Liver (tissue), 5 donors: Measurements from ENCODE around the gene UBE2F. TPM values are rescaled to one million over a fixed set of nuclear protein-coding genes. Genes with fewer than 3 reads are reported as not detected.

Source experiments
- polyA plus RNA-seq, 2 donors: library from polyadenylated mRNA; stranded (reverse) in 1 of 2; unstranded in 1 of 2; fragments of 200-250 nt in 1 of 2; fragments of >200 nt in 1 of 2; fragmentation: Nextera tagmentation in 1 of 2; extraction: Ambion mirVana in 1 of 2; gene quantifications; one replicate each; pipeline versions ENCODE4 v1.2.1 to v1.2.3, GENCODE V29; 2013 to 2015
- small RNA-seq: library from RNA; depleted of rRNA; stranded (forward); fragments of <200 nt; gene quantifications from one replicate; pipeline ENCODE3, GENCODE V24; 2014
- total RNA-seq, 2 donors: library from RNA; depleted of rRNA; stranded (reverse); fragments of >200 nt; gene quantifications; one replicate each; pipeline ENCODE4 v1.2.3, GENCODE V29; 2014
- donor health status: healthy.
- donor health status: healthy.
- donor health status: healthy.

The UBE2F gene
- total and polyA plus RNA-seq, 4 donors = 30.5 to 55.3 (median 32.1) TPM

Small RNA genes lying within 50 kb of the gene (small RNA-seq; reads per million reads assigned to genes)
- gene RNU6-1333P = not detected

Other genes with a start within 250 kb of the UBE2F start
- under 1 TPM; 0.09 to 0.75 TPM for gene RBM44, start 168.2 kb upstream of the UBE2F start, total RNA-seq
- under 1 TPM; 0.02 to 0.21 TPM for gene RBM44, start 168.2 kb upstream of the UBE2F start, polyA plus RNA-seq
- 10 to 100 TPM in 1 of 2 donors, 1 to 10 TPM in 1; 3.1 to 17.8 TPM for gene RAMP1, start 107.4 kb upstream of the UBE2F start, total RNA-seq
- 100 to 1,000 TPM in 1 of 2 donors, 10 to 100 TPM in 1; 29.2 to 129 TPM for gene RAMP1, start 107.4 kb upstream of the UBE2F start, polyA plus RNA-seq
- gene SCLY, start 94.0 kb downstream of the UBE2F start, total RNA-seq = 10 to 100 TPM; 23.5 to 39.2 TPM
- gene SCLY, start 94.0 kb downstream of the UBE2F start, polyA plus RNA-seq = 10 to 100 TPM; 21.6 to 26.6 TPM
- gene ESPNL, start 133.3 kb downstream of the UBE2F start, total RNA-seq = under 1 TPM; 0.42 to 0.59 TPM
- under 1 TPM; 0.08 to 0.28 TPM for gene ESPNL, start 133.3 kb downstream of the UBE2F start, polyA plus RNA-seq
- under 1 TPM in 1 of 2 donors, not detected in 1; 0.08 TPM for gene KLHL30, start 171.7 kb downstream of the UBE2F start, total RNA-seq
- under 1 TPM in 1 of 2 donors, not detected in 1; 0.05 TPM for gene KLHL30, start 171.7 kb downstream of the UBE2F start, polyA plus RNA-seq
- gene ERFE, start 192.0 kb downstream of the UBE2F start, total RNA-seq = 10 to 100 TPM in 1 of 2 donors, not detected in 1; 14.0 TPM
- under 1 TPM in 1 of 2 donors, not detected in 1; 0.17 TPM for gene ERFE, start 192.0 kb downstream of the UBE2F start, polyA plus RNA-seq
- gene ILKAP, start 236.7 kb downstream of the UBE2F start, total RNA-seq = 10 to 100 TPM; 19.2 to 21.1 TPM
- 10 to 100 TPM; 15.0 to 20.7 TPM for gene ILKAP, start 236.7 kb downstream of the UBE2F start, polyA plus RNA-seq